T-helper 2 cell (primary cell): ENCODE data around the gene HDDC3.
A peak's percentile ranks its signal among the peaks of the same experiment; 100 is the strongest.

Source experiments
- DNase-seq, 5 experiments: peaks; one replicate each; pipeline versions ENCODE4 v3.0.0 to v3.0.0-alpha.2; 2012 to 2022

The HDDC3 gene

GRCh38 chr15:90891346-90891949, 40.9 kb downstream of the HDDC3 start:
- DNase-seq: no peak

GRCh38 chr15:90890839-90891238, 41.5 kb downstream of the HDDC3 start:
- DNase-seq: no peak

GRCh38 chr15:90889736-90890456, 42.5 kb downstream of the HDDC3 start:
- no peak for DNase-seq

- peak in 2 of 5 experiments; percentile 52 to 54 for DNase-seq
Measured at GRCh38 chr15:90889313-90889730, 43.0 kb downstream of the HDDC3 start.

- DNase-seq: no peak
Measured at GRCh38 chr15:90887037-90887481, 45.3 kb downstream of the HDDC3 start.

GRCh38 chr15:90886291-90886614, 46.1 kb downstream of the HDDC3 start:
- no peak for DNase-seq

- peak; percentile 47 to 77 (median 62) for DNase-seq
Measured at GRCh38 chr15:90885432-90886290, 46.7 kb downstream of the HDDC3 start.

- DNase-seq: no peak
Measured at GRCh38 chr15:90884719-90885431, 47.5 kb downstream of the HDDC3 start.

- no peak for DNase-seq
Measured at GRCh38 chr15:90883976-90884718, 48.2 kb downstream of the HDDC3 start, which contains the start of gene FES. TSS of gene FES (plus strand) at chr15:90884504. CDS start at chr15:90885046, 542 bp downstream.

- no peak for DNase-seq
Measured at GRCh38 chr15:90883526-90883975, 48.8 kb downstream of the HDDC3 start.

GRCh38 chr15:90882781-90883525, 49.4 kb downstream of the HDDC3 start:
- DNase-seq: no peak

- no peak for DNase-seq
Measured at GRCh38 chr15:90881978-90882721, 50.2 kb downstream of the HDDC3 start.

GRCh38 chr15:90881181-90881977, 51.0 kb downstream of the HDDC3 start:
- no peak for DNase-seq

- no peak for DNase-seq
Measured at GRCh38 chr15:90880381-90881145, 51.8 kb downstream of the HDDC3 start.
